IPS-18c (cell line): ENCODE results near the gene ANXA5.
"Not testable (repeated sequence)": the region's sequence is repeated elsewhere in the genome, so short reads cannot be mapped to it uniquely, and the experiment has no call there.

Experiments used
- H3K4me3 ChIP-seq: 2 replicates; pipeline ENCODE4 v1.7.0; 2013; ENCODE audit warnings: low read depth, mild to moderate bottlenecking, low read length, moderate library complexity; ENCODE audit not compliant: insufficient read depth
- H3K9me3 ChIP-seq: one replicate; pipeline ENCODE4 v1.6.1; 2013; ENCODE audit warnings: mild to moderate bottlenecking, low read length, moderate library complexity; ENCODE audit not compliant: control insufficient read depth, insufficient read depth

The ANXA5 gene

DNA sequence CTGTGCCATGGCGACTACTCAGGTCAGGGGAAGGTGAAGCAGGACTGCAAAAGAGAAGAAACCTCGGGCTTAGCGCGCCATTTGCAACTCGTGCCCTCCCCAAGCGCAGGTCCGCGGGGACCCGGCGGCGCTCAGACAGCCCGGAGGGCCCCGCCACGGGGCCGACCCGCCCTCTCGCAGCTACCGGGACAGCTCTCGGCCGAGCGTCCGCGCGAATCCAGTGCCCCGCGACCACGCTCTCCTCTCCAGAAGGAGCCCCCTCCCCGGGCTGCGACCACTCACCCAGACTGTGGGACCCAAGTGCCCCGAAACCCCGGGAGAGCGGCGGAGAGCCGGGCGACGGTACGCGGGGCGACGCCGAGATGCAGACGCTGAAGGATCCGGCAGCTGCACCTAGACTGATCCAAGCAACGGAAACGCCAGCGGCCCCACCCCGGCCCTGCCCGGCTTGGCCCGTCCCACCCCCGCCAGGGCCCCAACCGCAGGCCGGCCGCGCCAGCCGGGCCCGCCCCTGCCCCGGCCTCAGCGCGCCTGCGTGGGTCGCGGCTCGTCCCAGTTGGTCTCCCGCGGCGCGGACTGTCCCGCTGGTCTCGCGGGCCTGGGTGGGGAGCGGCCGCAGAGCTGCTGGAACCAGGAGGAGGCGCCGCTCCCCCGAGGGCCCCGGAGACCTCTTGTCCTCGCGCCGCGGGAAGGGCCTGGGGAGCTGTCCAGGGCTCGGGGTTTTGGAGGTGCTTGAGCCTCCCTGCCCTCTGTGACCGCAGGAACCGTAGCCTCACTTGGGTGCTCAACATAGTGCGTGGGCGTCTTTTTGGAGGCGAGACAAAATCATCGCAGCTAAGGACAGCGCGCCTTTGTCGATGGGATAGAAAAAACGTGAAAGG is at the start of gene ANXA5:
Gene ANXA5 (minus strand): TSS at position 400 of the 881 bp plus-strand sequence. CDS start 391 bp downstream, at position 9.
- H3K9me3 ChIP-seq = no peaks in the 10 kb centered on the region
- H3K4me3 ChIP-seq = peak within 1 kb of the TSS; percentile 95

DNA sequence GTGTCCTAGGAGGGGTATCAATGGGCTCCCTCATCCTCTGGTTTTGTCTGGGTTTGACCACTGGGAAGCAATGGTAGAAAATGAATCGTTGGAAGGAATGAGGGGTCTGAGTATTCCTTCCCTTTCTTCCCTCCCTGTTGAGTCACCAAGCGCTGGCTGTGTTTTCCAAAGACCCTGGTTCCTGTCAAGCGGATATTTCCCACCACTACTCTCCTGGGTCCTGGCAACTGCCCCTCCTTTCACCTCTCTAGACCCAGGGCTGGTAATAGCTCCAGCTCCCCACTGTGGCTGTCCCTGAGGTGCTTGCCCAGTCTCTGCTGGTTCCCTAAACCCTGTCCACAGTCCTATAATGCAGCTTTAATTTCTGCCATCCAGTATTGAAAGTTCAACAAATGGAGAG is 46.0 kb upstream of the ANXA5 start:
- H3K9me3 ChIP-seq = no peaks in the 10 kb centered on the region
- no peak overlapping the region for H3K4me3 ChIP-seq

DNA sequence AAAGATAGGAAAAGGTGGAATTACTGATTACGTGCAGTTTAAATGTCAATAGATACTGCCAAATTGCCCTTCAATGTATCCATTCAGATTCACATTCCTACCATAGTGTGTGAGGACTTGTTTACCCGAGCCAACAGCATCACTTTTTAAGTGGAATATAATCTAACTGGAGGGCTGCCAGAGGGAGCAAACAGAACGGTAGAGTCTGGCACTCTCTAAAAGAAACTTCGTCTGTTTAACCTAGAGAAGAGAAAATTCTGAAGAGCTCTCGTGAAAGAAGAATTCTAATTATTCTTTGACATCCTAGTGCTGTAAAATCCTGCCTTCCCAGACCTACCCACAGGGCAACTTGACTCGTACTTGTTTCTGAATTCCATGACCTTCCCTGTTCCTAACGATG is 45.0 kb upstream of the ANXA5 start:
- Histone ChIP-seq H3K4me3 (no peak overlapping the region), H3K9me3 (no peaks in the 10 kb centered on the region)

DNA sequence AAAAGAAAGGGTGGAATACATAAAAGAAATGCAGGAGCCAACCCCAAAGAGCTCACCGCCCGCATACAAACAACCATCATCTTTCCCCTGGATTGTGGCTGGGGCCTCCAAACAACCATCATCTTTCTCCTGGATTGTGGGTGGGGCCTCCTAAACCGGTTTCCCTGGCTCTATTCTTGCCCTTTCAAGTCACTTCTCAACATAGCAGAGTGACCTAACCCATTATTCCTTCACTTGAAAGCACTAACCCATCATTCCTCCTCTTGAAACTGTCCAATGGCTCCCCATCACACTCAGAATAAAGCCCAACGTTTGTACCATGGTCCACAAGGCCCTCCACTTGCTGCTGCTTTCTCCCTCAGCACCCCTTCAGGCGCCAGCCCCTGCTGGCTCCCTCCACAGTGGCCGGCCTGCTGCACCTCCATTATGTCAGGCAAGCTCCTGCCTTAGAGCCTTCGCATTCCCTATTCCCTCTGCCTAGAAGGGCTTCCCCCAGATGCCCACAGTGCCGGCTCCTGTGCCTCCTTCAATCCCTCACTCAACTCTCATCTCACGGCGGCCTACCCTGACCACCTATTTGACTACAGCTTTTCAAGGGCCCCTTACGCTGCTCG is 44.1 kb upstream of the ANXA5 start:
- no peaks in the 10 kb centered on the region for H3K9me3 ChIP-seq

DNA sequence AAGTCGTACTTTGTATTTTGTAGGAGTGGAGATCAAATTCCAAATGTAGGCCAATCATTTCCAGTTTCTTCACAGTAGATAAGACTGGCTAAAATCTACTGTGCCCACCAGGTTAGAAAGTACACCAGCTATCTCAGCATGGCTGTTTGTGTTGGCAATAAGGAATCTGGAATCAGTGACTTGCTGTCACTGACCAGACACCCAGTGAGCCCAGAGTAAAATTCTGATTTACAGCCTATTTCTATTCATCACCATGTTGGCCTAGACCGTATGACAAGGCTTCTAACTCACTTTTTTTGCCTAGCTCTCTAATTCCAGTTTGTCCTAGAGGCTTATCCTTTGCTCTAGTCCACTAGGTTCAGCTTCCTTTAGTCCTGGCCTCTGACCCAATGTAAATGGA is 42.8 kb upstream of the ANXA5 start:
- Histone ChIP-seq H3K9me3 (no peaks in the 10 kb centered on the region), H3K4me3 (no peak overlapping the region)

More for the DNA sequence above, 44.1 kb upstream of the ANXA5 start:
- H3K4me3 ChIP-seq = no peak overlapping the region

DNA sequence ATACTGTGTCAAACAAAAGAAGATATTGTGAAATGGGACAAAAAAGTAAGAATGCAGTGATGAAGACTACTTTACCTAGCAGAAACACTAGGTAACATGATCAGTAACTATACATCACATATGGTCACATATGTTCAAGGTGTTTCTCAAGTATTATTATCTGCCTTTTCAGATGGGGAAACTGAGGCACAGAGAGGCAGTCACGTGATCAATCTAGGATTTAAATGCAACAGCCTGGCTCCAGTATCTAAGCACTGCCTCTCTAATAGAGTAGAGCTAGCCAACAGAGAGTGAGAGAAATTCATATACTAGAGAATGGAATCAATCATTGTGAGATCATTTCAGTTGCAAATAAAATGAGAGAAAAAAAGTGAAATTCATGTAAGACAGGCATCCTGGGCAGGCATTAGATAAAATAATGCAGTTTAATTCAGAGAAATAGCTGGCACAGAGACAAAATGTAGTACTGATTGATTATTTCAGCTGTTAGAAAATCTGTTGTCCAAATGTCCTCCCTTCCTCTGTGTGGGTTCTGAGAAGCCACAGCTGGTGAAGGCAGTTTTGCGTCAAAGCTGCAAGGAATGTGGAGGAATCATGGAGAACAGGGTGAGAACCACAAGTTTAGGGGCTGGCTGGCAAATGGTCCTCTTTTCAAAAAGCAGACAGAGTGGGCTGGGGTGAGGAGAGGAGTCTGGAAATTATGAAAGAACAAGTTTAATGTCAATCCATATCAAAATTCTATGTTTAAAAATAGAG is 42.2 kb upstream of the ANXA5 start:
- no peak overlapping the region for H3K4me3 ChIP-seq
- no peaks in the 10 kb centered on the region for H3K9me3 ChIP-seq

DNA sequence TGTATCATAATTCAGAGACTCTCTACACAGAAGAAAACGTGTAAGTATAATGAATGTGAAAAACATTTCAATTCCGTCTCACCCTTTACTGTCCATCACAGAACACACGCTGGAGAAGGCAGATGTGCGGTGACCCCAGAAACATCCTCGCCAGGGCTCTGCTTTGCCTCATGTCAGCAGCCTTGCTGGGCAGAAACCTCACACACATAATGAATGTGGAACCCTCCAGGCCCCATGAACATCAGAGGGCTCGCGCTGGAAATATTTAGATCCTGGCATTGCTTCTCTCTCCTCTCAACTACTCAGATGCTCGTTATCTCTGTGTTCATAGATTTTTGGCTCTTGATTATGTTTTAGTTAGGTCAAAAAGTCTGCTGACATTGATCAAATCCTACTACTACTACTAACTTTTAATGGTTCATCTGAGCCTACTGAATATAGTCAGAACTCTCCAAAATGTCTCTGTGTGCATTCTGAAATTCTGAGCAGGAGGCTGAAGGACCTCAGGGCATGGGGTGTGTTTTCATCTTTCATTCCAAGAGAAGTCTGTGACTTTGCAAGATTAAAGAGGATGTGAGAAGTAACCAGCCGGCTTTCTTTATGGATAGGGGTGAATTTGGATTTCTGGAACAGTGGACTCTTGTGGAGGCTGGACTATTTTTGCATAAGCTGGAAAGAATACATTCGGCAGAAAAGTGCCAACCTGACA is 41.2 kb upstream of the ANXA5 start:
- no peaks in the 10 kb centered on the region for H3K9me3 ChIP-seq
- no peak overlapping the region for H3K4me3 ChIP-seq

DNA sequence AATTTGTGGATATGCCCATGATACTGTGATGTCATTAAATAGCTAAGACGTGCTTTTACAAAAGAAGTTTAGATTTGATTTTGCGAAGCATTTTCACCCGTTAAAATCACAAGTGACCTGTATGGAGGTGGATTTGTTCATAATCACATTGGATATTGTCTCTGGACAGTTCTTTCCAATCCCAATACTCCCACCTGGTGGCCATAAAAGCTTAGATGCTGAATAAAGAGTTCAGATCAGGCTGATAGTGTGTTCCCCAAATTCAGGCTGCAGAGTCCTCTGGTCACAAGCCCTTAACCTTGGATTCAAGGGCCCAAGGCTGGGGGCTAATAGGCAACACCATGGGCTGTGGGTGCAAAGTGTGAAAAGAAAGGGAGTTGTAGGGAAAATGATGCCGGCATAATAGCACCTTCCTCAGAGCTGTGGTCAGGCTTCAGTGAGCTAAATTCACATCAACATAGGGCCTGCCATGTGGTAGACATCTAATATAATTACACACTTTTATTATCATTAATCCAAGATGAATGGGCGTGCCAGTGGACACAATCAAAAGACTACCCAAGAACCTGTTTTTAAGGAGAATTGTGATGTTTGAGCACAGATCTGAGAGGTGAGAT is 40.1 kb upstream of the ANXA5 start:
- no peak overlapping the region for H3K4me3 ChIP-seq
- H3K9me3 ChIP-seq = no peaks in the 10 kb centered on the region

DNA sequence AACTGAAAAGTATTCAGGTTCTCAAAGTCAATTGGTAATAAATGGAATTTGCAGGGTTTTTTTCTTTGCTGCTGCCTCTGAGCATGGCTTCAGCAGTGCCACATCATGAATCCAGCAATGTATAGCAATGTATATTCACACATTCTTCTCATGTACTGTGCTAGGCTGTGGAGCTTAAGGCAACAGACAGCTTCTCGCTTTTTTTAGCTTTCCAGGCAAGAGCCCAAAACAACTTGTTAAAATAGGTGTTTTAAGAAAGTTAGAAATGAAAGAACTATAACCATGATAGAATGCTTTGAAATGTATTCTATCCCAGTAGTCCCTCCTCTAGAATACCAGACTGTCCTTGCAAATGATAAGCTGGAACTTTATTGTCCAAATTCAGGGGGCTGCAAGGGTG is 37.8 kb upstream of the ANXA5 start:
- Histone ChIP-seq H3K9me3 (no peaks in the 10 kb centered on the region), H3K4me3 (no peak overlapping the region)

DNA sequence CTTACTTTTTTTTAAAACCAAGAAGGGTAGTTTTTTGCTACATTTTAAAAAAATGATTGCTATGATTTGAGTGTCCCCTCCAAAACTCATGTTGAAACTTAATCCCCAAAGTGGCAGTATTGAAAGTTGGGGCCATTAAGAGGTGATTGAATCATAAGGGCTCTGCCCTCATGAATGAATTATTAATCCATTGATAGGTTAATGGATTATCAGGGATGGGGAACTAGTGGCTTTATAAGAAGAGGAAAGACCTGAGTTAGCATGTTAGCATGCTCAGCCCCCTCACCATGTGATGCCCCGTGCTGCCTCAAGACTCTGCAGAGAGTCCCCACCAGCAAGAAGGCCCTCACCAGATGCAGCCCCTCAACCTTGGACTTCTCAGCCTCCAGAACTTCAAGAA is 37.2 kb upstream of the ANXA5 start:
- Histone ChIP-seq H3K4me3 (no peak overlapping the region), H3K9me3 (no peaks in the 10 kb centered on the region)

DNA sequence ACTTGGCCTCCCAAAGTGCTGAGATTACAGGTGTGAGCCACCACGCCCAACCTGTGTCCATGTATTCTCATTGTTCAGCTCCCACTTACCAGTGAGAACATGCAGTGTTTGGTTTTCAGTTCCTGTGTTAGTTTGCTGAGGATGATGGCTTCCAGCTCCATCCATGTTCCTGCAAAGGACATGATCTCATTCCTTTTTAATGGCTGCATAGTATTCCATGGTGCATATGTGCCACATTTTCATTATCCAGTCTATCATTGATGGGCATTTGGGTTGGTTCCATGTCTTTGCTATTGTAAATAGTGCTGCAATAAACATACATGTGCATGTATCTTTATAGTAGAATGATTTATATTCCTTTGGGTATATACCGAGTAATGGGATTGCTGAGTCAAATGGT is 33.0 kb upstream of the ANXA5 start:
- not testable (repeated sequence) for H3K4me3 ChIP-seq, H3K9me3 ChIP-seq

DNA sequence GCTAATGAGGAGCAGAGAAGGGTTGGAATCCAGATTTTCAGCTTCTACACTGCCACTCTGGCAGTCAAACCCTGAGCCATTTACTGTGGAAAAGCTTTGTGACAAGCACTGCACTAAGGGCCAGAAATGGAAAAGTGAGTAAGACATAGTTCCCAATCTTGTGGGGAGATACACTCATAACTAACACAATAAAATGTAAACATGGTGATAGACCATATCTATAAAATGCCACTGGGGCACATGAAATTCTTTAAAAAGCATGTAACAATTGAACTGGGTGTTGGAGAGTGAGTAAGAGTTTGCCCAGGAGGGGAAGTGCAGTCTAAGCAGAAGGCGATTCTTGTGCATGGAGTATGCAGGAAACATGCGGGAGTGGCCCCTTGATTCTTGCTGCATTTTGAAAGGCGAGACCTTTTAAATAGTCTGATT is 32.0 kb upstream of the ANXA5 start:
- Histone ChIP-seq H3K9me3 (peaks cover 2% of the 10 kb centered on the region), H3K4me3 (no peak overlapping the region)

DNA sequence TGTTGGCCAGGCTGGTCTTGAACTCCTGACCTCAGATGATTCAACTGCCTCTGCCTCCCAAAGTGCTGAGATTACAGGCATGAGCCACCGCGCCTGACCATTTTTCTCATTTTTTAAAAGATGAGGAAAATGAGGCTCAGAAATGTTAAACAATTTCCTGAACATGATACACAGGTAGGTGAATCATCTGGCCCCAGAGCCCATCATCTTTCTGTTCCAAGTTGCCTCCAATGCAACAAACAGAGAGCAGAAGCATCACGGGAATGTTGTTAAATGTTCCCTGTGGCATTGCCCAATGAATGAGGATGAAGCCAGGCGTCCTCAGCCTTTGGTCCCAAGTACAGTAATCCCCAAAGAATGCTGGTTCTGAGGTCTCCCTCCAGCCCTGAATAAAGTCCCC is 31.3 kb upstream of the ANXA5 start:
- H3K9me3 ChIP-seq = peaks cover 2% of the 10 kb centered on the region
- H3K4me3 ChIP-seq = no peak overlapping the region

DNA sequence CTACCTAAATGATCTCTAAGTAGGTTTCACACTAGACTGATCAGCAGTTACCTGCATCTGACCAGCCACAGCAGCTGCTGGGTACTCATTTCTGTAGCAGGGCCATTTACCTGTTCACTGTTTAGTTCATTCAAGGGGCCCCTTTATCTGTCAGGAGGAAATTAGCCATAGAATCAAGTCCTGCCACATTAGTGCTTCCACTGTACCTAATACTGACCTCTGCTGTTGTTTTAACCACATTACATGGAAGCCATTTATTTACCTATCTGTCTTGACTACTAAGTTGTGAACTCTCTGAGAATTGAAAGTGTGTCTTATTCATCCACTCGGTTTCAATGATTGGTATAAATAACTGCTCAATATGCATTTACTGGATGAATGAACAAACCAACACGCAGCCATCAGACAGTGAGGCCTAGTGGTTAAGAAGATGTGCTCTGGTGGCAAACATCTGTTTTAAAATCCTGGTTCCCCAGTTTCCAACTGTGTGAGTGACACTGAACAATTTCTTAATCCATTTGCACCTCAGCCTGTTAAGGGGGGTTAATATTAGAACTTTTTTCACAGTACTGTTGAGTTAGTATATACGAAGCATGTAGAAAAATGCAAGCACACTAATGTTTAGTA is 30.0 kb upstream of the ANXA5 start:
- peaks cover 2% of the 10 kb centered on the region for H3K9me3 ChIP-seq
- no peak overlapping the region for H3K4me3 ChIP-seq

DNA sequence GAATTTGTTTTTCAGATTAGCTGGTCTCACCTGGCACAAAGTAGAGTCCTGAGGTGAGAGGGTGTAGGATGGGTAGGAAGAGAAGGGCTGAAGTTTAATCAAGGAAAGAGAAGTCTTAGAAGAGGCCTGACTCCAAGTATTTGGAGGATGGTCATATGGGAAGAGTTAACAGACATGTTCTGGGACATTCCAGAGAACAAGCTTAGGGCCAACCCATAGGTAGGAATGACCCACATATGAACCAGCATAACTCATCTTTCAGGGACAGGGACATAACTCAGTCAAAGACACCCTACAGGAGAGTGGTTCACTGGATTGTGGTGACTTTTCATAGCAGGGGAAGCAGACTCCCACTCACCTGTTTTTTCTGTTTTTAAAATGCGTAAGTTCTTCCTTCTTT is 27.9 kb upstream of the ANXA5 start:
- no peak overlapping the region for H3K4me3 ChIP-seq
- peaks cover 2% of the 10 kb centered on the region for H3K9me3 ChIP-seq

DNA sequence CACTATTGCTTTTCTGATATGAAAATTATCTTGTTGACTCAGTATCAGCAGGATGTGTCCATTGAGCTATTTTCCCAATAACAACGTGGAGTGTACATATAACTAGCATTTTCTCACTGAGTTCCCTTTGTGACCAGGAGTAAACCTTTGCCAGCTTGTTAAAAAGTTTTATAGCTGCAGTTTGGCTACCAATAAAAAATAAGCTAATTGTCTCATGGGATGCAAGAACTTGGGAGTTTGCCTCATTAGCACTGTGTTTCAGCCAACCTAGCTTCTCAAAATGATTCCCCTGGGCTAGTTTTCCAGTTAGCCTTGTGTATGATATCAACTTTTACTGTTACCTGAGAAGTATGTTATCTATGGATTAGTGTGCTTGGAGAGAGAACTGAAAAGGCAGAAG is 24.9 kb upstream of the ANXA5 start:
- Histone ChIP-seq H3K4me3 (no peak overlapping the region), H3K9me3 (no peaks in the 10 kb centered on the region)

DNA sequence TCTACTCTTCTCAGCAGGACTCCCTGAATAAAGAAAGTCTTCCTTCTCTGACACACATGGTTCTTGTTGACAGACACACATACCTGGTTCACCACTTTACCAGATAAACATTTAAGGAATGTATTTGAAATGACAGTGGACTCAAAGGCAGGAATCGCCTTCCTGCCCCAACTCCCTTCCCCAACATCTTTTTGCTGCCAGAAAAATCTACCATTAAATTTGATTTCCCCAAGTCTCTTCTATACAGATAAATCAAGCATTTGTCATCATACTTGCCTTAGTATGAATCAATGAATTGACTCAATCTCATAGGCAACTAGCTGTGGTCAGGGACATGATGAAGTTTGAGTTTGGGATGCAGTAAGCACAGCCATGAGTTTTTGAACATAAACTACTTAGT is 23.3 kb upstream of the ANXA5 start:
- Histone ChIP-seq H3K4me3 (no peak overlapping the region), H3K9me3 (no peaks in the 10 kb centered on the region)
